ENCODE data around the gene CACNA1S. TPM values are rescaled to one million over a fixed set of nuclear protein-coding genes. Genes with fewer than 3 reads are reported as not detected.

Gene CACNA1S
- polyA plus RNA-seq, 2 donors, result not detected

Other genes with a start within 250 kb of the CACNA1S start
- gene GPR25, start 239.4 kb downstream of the CACNA1S start, polyA plus RNA-seq, result under 1 TPM; 0.14 to 0.55 TPM
- gene INAVA, start 217.5 kb downstream of the CACNA1S start, polyA plus RNA-seq, result 10 to 100 TPM; 39.4 to 41.9 TPM
- gene KIF21B, start 88.7 kb downstream of the CACNA1S start, polyA plus RNA-seq, result under 1 TPM; 0.28 to 0.71 TPM
- gene ASCL5, start 14.8 kb upstream of the CACNA1S start, polyA plus RNA-seq, result not detected
- 10 to 100 TPM; 13.2 to 25.7 TPM for gene TMEM9, start 42.0 kb upstream of the CACNA1S start, polyA plus RNA-seq
- under 1 TPM; 0.01 to 0.02 TPM for gene IGFN1, start 78.4 kb upstream of the CACNA1S start, polyA plus RNA-seq
- gene PKP1, start 171.1 kb upstream of the CACNA1S start, polyA plus RNA-seq, result 100 to 1,000 TPM; 124 to 282 TPM